ENCODE measurements around the gene MACROD2.
"Not testable (repeated sequence)": the region's sequence is repeated elsewhere in the genome, so short reads cannot be mapped to it uniquely, and the experiment has no call there.

Gene MACROD2

GRCh38 chr20:14193443-14193842, 198.1 kb downstream of the MACROD2 start:
- peak; percentile 14 for DNase-seq (ENCODE audit: low spot score)

DNA sequence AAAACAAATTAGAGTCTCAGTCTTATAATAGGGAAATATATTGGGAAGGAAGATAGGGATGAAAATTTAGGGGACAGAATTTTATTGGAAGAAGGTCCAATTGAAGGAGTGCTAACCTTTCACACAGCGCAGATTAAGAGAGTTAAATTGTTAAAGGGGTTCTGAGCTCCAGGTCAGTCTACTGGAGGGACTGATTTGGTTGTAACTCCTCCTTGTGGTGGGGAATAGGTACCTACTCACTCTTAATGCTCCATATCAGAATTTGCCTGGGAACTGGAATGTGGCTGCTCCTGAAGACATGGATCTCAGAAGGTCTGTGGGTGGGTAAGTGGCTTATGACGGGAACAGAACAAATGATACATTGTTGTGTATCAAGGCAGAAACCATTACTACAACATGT, 198.6 kb downstream of the MACROD2 start:
- DNase-seq (ENCODE audit: low spot score) = peak; percentile 31

DNA sequence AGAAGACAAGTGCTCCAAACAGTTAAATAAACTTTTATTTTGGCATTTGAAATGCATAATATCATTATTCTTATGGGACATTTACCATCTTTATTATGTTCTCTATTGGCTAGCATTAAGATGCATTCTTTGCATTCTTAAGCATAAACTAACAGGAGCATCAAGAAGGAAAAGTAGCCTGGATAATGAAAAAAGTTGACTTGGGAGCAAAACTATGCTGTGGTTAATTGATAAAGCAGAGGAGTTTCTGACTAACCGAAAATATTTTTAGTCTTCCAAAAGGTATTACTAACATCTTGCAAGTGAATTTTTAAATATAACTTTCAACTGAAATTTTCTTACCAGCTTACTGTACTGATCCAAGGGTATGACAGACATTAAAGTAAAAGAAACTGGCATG, 201.8 kb downstream of the MACROD2 start:
- no peak for DNase-seq (ENCODE audit: low spot score)

DNA sequence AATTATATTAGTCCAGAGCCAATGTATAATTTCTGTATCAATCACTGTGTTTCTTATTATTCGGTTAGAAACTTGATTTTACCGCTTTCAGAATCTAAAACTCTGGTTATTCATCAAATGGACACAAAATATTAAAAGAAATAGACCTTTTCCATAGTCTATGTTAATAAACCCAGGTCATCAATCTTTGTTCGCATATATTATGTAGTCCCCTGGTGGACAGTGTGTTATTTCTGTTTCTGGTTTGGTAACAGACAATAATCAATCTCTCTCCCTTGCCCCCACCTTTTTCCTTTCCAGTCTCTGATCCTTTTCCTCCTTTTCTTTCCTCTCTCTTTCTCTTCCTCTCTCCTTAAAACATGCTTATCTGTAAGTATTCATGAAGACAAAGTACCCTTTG, 203.1 kb downstream of the MACROD2 start:
- DNase-seq (ENCODE audit: low spot score) = no peak

- DNase-seq (ENCODE audit: low spot score) = no peak
These were observed 203.8 kb downstream of the MACROD2 start for GRCh38 chr20:14199111-14199510.

DNA sequence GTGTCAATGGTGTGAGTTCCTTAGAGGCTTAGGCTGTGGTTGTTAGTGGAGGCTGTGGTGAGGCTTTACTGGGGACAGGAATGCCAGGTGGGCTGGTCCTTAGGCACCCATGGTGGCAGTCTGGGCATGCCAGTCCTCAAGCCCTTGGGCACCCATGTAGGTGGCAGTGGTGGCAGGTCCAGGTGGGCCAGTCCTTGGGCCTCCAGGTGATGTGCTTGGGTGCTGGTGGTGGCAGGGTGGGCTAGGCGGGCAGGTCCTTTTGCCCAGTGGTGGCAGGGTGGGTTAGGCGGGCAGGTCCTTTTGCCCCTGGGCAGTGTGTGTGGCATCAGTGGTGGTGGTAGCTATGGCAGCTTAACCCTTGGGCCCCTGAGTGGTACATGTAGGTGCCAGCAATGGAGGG, 208.3 kb downstream of the MACROD2 start:
- DNase-seq (ENCODE audit: low spot score) = no peak

DNA sequence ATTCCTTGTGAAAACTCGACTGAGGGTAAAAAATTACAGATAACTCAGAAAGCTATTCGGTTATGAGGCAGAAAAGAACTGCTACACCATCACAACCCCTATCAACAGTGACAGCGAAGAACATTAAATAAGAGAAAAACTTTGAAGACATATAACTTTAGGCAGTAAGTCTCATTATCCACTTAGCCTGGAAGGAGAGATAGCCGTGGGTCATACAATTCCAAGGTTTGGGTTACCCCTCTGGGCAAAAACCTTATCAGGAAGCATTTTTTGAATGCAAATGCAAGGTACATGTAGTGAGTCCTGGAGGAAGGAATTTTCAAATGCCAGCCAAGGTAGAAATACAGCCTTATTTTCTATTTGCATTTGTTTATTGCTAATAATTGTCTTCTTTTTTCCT, 212.3 kb downstream of the MACROD2 start:
- DNase-seq (ENCODE audit: low spot score) = no peak

DNA sequence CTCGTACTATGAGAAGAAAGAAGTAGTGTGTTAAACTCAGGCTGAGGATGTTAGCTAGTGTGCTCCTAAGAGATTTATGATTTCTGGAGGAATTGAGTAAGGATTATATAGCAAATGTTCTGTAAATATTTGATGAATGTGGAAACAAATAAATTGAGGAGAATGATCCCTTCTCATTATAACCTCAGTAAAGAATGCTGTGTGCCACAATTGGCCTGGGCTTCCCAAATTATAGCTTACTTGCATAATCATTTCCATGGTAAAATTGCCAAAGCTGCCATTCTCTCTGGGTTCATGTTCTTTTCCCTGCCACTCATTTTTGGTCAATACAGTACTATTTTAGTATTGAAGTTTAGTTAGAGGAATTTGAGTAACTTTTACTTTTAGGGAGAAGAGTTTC, 213.6 kb downstream of the MACROD2 start:
- no peak for DNase-seq (ENCODE audit: low spot score)

- no peak for DNase-seq (ENCODE audit: low spot score)
These were observed 214.8 kb downstream of the MACROD2 start for GRCh38 chr20:14210146-14210545.

GRCh38 chr20:14214046-14214445, 218.7 kb downstream of the MACROD2 start:
- no peak for DNase-seq (ENCODE audit: low spot score)

DNA sequence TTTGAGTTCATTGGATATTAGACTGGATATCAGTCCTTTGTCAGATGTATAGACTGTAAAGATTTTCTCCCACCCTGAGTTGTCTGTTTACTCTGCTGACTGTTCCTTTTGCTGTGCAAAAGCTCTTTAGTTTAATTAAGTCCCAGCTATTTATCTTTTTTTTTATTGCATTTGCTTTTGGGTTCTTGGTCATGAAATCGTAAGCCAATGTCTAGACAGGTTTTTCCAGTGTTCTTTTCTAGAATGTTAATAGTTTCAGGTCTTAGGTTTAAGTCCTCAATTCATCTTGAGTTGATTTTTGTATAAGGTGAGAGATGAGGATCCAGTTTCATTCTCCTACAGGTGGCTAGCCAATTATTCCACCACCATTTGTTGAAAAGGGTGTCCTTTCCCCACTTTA, 220.6 kb downstream of the MACROD2 start:
- not testable (repeated sequence) for DNase-seq (ENCODE audit: low spot score)

DNA sequence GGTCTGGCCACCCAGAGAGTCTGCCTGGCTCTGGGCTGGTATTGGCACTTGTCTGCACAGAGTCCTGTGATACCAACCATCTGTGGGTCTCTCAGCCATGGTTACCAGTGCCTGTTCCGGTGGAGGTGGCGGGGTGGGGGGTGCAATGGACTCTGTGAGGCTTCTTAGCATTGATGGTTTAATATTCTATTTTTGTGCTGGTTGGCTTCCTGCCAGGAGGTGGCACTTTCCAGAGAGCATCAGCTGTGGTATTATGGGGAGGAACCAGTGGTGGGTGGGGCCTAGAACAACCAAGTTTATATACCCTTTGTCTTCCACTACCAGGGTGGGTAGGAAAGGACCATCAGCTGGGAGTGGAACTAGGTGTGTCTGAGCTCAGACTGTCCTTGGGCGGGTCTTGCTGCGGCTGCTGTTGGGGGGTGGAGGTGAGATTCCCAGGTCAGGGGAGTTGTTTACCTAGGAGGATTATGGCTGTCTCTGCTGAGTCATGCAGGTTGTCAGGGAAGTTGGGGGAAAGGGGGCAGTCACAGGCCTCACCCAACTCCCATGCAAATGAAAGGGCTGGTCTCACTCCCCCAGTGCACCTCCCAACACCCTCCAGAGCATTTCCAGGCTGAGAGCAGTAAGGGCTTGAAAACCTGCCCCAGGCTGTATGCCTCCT, 224.6 kb downstream of the MACROD2 start:
- peak; percentile 27 for DNase-seq (ENCODE audit: low spot score)

- no peak for DNase-seq (ENCODE audit: low spot score)
These were observed 225.7 kb downstream of the MACROD2 start for GRCh38 chr20:14220986-14221385.

DNA sequence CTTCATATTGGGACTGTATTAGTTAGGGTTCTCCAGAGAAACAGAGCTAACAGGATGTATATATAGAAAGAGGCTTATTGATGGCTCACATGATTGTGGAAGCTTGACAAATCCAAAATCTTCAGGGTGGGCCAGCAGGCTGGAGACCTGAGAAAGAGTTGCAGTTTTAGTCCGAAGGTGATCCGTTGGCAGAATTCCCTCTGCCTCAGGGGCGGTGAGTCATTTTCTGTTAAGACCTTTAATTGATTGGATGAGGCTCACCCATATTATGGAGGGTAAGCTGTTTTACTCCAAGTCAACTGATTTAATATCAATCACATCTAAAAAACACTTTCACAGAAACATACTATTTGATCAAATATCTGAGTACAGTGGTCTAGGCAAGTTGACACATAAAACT, 228.5 kb downstream of the MACROD2 start:
- DNase-seq (ENCODE audit: low spot score) = no peak

GRCh38 chr20:14226051-14227049, 231.0 kb downstream of the MACROD2 start:
- DNase-seq (ENCODE audit: low spot score) = not testable (repeated sequence)

GRCh38 chr20:14232650-14233049, 237.3 kb downstream of the MACROD2 start:
- no peak for DNase-seq (ENCODE audit: low spot score)

- no peak for DNase-seq (ENCODE audit: low spot score)
These were observed 239.5 kb downstream of the MACROD2 start for GRCh38 chr20:14234666-14235295.

DNA sequence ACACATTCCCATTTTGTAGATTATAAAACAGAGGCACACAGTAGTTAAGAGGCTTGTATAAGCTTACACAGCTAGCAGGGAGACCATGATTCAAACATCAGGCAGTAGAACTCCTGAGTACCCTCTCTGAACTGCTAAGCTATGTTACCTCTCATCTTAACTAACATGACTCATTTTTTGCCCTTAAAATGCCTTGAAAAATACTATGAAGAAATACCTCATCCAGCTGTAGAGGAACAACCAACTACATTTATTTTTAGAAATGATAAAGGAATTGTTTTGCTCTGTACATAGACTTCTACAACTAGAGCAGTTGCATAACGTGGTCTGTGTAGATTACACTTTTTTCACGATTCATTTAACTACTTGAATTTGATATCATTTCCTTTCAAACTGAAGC, 240.0 kb downstream of the MACROD2 start:
- no peak for DNase-seq (ENCODE audit: low spot score)

DNA sequence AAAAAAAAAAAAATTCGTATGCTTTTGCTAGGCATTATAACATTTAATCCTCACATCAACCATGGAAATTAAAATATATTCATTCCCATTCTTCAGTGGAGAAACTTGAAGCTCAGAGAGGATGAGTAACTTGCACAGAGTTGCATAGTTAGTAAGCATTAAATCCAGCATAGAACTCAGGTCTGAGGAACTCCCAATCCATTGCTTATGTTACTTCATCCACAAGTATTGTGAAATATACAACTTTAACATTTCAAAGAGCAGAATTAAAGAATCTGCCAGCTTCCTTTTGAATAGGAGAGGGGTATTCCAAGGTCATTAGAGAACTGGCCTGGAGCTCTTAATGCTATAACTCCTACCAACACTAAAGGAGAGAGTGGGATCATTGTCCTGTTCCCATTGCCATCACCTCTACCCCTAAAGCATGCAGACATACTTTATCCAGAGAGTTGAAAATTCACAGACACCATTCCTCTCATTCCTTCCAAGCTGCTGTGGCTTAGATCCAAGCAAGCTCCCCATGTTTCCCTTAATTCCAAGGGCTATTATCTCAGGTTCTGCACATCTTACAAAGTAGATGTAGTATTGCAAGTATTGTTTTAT, 250.2 kb downstream of the MACROD2 start:
- no peak for DNase-seq (ENCODE audit: low spot score)

DNA sequence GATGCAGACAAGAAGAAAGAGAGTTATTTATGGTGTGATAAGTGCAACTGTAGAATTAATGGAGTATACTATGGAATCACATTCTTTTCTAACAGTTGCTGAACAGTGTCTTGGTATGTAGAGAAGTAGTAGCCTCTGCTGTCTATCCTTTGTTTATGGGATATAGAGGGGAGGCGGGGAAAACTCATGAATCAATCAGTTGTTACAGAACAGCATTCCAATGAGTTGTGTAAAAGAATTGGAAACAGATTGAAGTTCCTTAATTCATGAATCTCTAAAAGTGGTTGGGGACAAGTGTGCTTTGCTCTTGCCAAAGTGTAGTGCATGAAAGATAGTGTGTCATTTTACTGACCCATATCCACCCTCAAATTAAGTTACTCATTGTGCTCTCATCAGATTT, 264.4 kb downstream of the MACROD2 start:
- no peak for DNase-seq (ENCODE audit: low spot score)

- DNase-seq (ENCODE audit: low spot score) = no peak
These were observed 265.1 kb downstream of the MACROD2 start for GRCh38 chr20:14260367-14260766.

DNA sequence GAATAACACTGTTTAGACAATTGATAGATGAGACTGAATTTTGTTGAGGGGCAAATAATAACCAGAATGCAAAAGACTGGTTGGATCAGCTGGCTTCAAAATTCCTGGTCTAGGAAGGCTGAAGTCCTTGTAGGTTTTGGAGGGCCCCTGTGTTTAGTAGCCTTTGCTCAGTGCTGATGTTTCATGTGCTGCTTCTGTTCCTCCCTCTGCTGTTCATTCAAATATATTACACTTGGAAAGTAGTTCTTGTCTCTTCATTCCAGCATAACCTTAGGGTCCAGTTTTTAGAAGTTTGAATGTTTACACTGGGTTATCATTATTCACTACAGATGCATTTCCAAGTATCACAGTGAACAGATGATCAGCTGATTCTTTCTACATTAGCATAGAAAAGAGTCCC, 269.6 kb downstream of the MACROD2 start:
- peak; percentile 22 for DNase-seq (ENCODE audit: low spot score)
